GM23248 (cell line): ENCODE results near the gene SS18L1.

ENCODE experiments used
- EZH2 ChIP-seq: fragments of 200-600 bp; sonication (generic); IDR thresholded peaks from 2 replicates; pipeline ENCODE4 v1.6.1; 2018; ENCODE audit warnings: antibody characterized with exemption, mild to moderate bottlenecking; ENCODE audit not compliant: insufficient read depth, poor library complexity, severe bottlenecking
- EZH2phosphoT487 ChIP-seq: fragments of 200-600 bp; sonication (generic); IDR thresholded peaks from 2 replicates; pipeline ENCODE4 v1.6.1; 2018; ENCODE audit warnings: antibody characterized with exemption, moderate library complexity, mild to moderate bottlenecking, low read depth; ENCODE audit not compliant: insufficient read depth

DNA sequence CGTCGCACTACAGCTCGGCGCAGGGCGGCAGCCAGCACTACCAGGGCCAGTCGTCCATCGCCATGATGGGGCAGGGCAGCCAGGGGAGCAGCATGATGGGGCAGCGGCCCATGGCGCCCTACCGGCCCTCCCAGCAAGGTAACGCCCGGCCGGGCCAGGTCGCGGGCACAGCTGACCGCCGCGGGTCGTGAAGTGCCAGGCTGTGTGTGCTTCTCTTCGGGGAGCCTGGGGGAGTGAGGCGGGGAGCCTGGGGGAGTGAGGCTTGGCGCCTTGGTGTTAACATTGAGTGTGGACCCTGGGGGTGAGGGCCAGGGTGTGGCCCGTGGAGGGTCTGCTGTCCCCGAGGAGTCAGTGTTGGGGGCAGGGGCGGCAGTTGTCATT lies 19.9 kb downstream of the SS18L1 start:
- no peak for TF ChIP-seq EZH2
- no peak for TF ChIP-seq EZH2phosphoT487
